HepG2 (cell line): ENCODE results near the gene SLC16A13. TPM values are rescaled to one million over a fixed set of nuclear protein-coding genes. Genes with fewer than 3 reads are reported as not detected.

Source experiments
- ATAC-seq: fragments of 200-7000 bp; cut with Tn5 transposase; 3 replicates; pipeline ENCODE4 v1.9.1; 2020; ENCODE audit warnings: mild to moderate bottlenecking, moderate library complexity
- BruUV-seq: library from RNA; stranded (reverse); fragments of 400-500 nt; replicated peaks from 2 replicates; lab custom pipeline; 2021; lab: Mats Ljungman, UMichigan
- CTCF ChIA-PET: fragments of 300-600 bp; formaldehyde crosslinking; extraction: SDS; loops from one replicate; lab custom pipeline; 2021; ENCODE audit warnings: low total read pairs, inconsistent platforms, low intra/inter-chr PET ratio; lab: Yijun Ruan, JAX
- POLR2A ChIA-PET: fragments of 350-600 bp; sonication (Branson Sonifier 250); formaldehyde crosslinking; loops from one replicate; lab custom pipeline; 2020; ENCODE audit warnings: antibody characterized with exemption, inconsistent platforms; lab: Yijun Ruan, JAX
- DNase-seq: peaks from one replicate; pipeline ENCODE4 v3.0.0-alpha.2; 2015; ENCODE audit warnings: low spot score
- FAIRE-seq: peaks from 3 replicates; lab custom pipeline; 2011; peaks lifted over from hg19 to GRCh38; lab: Jason Lieb, UNC
- H2AFZ ChIP-seq: one replicate; pipeline ENCODE4 v1.6.1; 2011; ENCODE audit warnings: low read length, inconsistent platforms
- H3K27ac ChIP-seq: fragments of 300-600 bp; 3 replicates; pipeline ENCODE4 v1.8.0; 2011; ENCODE audit warnings: mixed run types, mild to moderate bottlenecking, mixed read lengths, low read length, inconsistent platforms; ENCODE audit not compliant: insufficient read depth; ENCODE audit errors: extremely low read length
- H3K27me3 ChIP-seq, 2 experiments: fragments of 200-600 bp in 1 of 2; 2 replicates in 1 of 2; 3 replicates in 1 of 2; pipeline versions ENCODE4 v1.6.0 to v1.8.0; 2011; ENCODE audit warnings: low read length in 2 of 2, mild to moderate bottlenecking in 2 of 2, moderate library complexity in 2 of 2, inconsistent platforms in 1 of 2; ENCODE audit not compliant: insufficient read depth in 2 of 2, control insufficient read depth in 1 of 2
- H3K36me3 ChIP-seq, 2 experiments: fragments of 200-600 bp in 1 of 2; replicated peaks in 1 of 2; 2 replicates in 1 of 2; 3 replicates in 1 of 2; pipeline versions ENCODE4 v1.5.1 to v1.8.0; 2011; ENCODE audit warnings: low read length in 2 of 2, inconsistent platforms in 1 of 2; ENCODE audit not compliant: insufficient read depth in 2 of 2, control insufficient read depth in 1 of 2
- H3K4me1 ChIP-seq: 2 replicates; pipeline ENCODE4 v1.5.1; 2012; ENCODE audit warnings: low read length, inconsistent platforms; ENCODE audit not compliant: insufficient read depth
- H3K4me2 ChIP-seq: 2 replicates; pipeline ENCODE4 v1.6.0; 2011; ENCODE audit warnings: low read depth, low read length, inconsistent platforms
- H3K4me3 ChIP-seq, 3 experiments: fragments of 200-600 bp in 1 of 3; sonication (generic), shearing (Covaris generic) in 1 of 3; replicated peaks in 1 of 3; 2 replicates each; pipeline ENCODE4 v1.5.1; 2011 to 2016; ENCODE audit warnings: low read length in 3 of 3, inconsistent platforms in 2 of 3, low read depth in 2 of 3, mild to moderate bottlenecking in 2 of 3, control low read depth in 1 of 3, mixed read lengths in 1 of 3; ENCODE audit not compliant: insufficient read depth in 1 of 3
- H3K79me2 ChIP-seq: one replicate; pipeline ENCODE4 v1.6.1; 2011; ENCODE audit warnings: low read length, inconsistent platforms; ENCODE audit not compliant: insufficient read depth
- H3K9ac ChIP-seq: 2 replicates; pipeline ENCODE4 v1.6.0; 2011; ENCODE audit warnings: mild to moderate bottlenecking, low read depth, low read length, inconsistent platforms; ENCODE audit not compliant: insufficient read depth
- H3K9me3 ChIP-seq: 2 replicates; pipeline ENCODE4 v1.5.1; 2012; ENCODE audit warnings: mild to moderate bottlenecking, low read length
- H4K20me1 ChIP-seq: 2 replicates; pipeline ENCODE4 v1.6.0; 2011; ENCODE audit warnings: inconsistent platforms, mild to moderate bottlenecking, low read length, moderate library complexity; ENCODE audit not compliant: insufficient read depth
- TCF7L2 ChIP-seq: IDR thresholded peaks from 2 replicates; pipeline ENCODE4 v1.6.1; 2011; ENCODE audit warnings: mild to moderate bottlenecking, low read depth, low read length, moderate library complexity
- YY1 ChIP-seq: IDR thresholded peaks from 2 replicates; pipeline ENCODE4 v1.6.1; 2011; ENCODE audit warnings: low read length, low read depth, moderate library complexity, mild to moderate bottlenecking; ENCODE audit not compliant: insufficient read depth, insufficient replicate concordance
- ZFY ChIP-seq: sonication (generic); formaldehyde crosslinking; IDR thresholded peaks from 2 replicates; pipeline ENCODE4 v1.4.0; 2020; ENCODE audit warnings: missing genetic modification reagents
- ZNF333 ChIP-seq: sonication (generic); formaldehyde crosslinking; IDR thresholded peaks from 2 replicates; pipeline ENCODE4 v1.4.0; 2020; ENCODE audit warnings: mild to moderate bottlenecking, missing genetic modification reagents, borderline replicate concordance
- WGBS: methylation state at CpG from one replicate; pipeline ENCODE4 v1.1.6; 2017; ENCODE audit warnings: low lambda C conversion rate; 5-methylcytosine and 5-hydroxymethylcytosine counted together
- in situ Hi-C: cut with HindIII; loops from 2 replicates; pipeline ENCODE4 v1.10.0; 2017; ENCODE audit warnings: low pct_unique_long_range_greater_than_20kb; ENCODE audit not compliant: extremely low pct_ligation_motif_present
- intact Hi-C: fragments of 100-400 bp; cut with micrococcal nuclease; formaldehyde crosslinking; loops from one replicate; pipeline ENCODE4 v1.10.0; 2022; ENCODE audit not compliant: unreplicated experiment
- polyA plus RNA-seq, 8 experiments: library from polyadenylated mRNA; depleted of rRNA in 3 of 8; stranded (reverse) in 7 of 8; unstranded in 1 of 8; fragments of >200 nt; fragmentation: Illumina TruSeq in 4 of 8; extraction: Trizol in 4 of 8; gene quantifications; 2 replicates each; pipeline versions ENCODE4 v1.2.1 to v1.2.3, GENCODE V29; 2011 to 2016; ENCODE audit warnings: low read depth in 4 of 8, missing spikeins in 1 of 8, mixed read lengths in 1 of 8; ENCODE audit not compliant: insufficient read depth in 1 of 8
- total RNA-seq, 5 experiments: library from RNA; depleted of rRNA; stranded (reverse); fragments of >200 nt; fragmentation: Illumina TruSeq; extraction: Trizol; gene quantifications; 2 replicates each; pipeline ENCODE4 v1.2.3, GENCODE V29; 2016; ENCODE audit warnings: low read depth in 1 of 5
- TF ChIP-seq, protein P1 (sequence below): sonication (generic); formaldehyde crosslinking; IDR thresholded peaks from 2 replicates; pipeline ENCODE4 v1.5.1; 2020; ENCODE audit warnings: mild to moderate bottlenecking, moderate library complexity, missing genetic modification reagents
- TF ChIP-seq, protein P2 (sequence below): sonication (generic); IDR thresholded peaks from 2 replicates; pipeline ENCODE4 v1.6.1; 2016; ENCODE audit warnings: low read depth, borderline replicate concordance
- TF ChIP-seq, protein P3 (sequence below): sonication (generic); formaldehyde crosslinking; IDR thresholded peaks from 2 replicates; pipeline ENCODE4 v1.4.0; 2020; ENCODE audit warnings: missing genetic modification reagents
- TF ChIP-seq, protein P4 (sequence below): sonication (generic); formaldehyde crosslinking; IDR thresholded peaks from 2 replicates; pipeline ENCODE4 v1.4.0; 2020; ENCODE audit warnings: missing genetic modification reagents
- TF ChIP-seq, protein P5 (sequence below): sonication (generic); formaldehyde crosslinking; IDR thresholded peaks from 2 replicates; pipeline ENCODE4 v1.4.0; 2020; ENCODE audit warnings: missing genetic modification reagents, borderline replicate concordance

The SLC16A13 gene
- total and polyA plus RNA-seq, 2 of the 13 experiments (the other 11 are each of a cell fraction or from before 2014, with no cell fraction given) = 2.2 to 3.0 TPM

DNA sequence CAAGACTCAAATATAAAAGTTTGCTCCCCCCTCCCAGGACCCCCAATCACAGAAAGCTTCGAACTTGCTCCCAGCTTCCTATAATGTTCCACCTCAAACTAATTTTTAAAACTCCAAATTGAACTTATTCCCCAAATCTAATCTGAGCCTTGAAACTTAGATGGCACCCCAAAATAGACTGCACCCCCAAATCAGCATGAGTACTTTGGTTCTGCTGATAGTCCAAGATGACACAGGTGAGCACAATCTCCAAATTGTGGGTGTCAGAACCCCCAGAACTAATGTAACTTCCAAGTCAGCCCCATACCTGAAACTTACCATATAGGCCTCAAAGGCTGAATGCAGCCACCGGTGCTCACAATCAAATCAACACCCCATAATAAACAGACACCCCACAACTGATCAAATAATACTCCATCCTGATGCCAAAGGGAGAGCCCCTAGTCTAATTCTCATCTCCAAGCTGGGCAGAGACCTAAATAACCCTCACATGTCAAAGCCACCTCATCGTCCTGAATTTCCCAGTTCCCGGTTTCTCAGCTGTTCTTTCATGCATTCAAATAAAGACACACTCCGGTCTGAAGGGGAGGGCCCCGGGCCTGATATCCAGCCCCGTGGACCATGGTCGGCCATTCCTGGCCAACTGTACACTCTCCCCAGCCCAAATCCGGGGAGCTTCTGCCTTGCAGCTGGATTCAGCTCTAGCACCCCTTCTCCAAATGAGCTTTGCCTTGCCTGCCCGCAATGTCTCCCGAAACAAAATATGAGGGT lies 14.7 kb upstream of the SLC16A13 start:
- no TSS peak for BruUV-seq
- peak; percentile 30 for FAIRE-seq
- DNase-seq = no peak
- H3K27me3 ChIP-seq = peaks cover 0 to 6% of the 10 kb centered on the region in 2 experiments; a peak in 4 of 5 replicates
- CTCF ChIA-PET = interaction anchor here (1.8 to 2.8 kb wide), 3 partner anchors 17 to 178 kb away, joined by 6 to 23 read pairs (median 6); no protein-coding TSS in a partner anchor
- no peak overlapping the region for H3K27ac ChIP-seq
- peak; percentile 61 for ATAC-seq
- H3K79me2 ChIP-seq = no peaks in the 10 kb centered on the region
- peak overlapping the region; percentile 48 for H3K9ac ChIP-seq
- intact Hi-C loops (loop anchor here (5.0 to 10.0 kb wide), 2 partner anchors 109 to 176 kb away; no protein-coding TSS in a partner anchor), in situ Hi-C loops (no loop called here)
- peak overlapping the region; percentile 58 to 73 (median 71) for H3K4me3 ChIP-seq
- no peaks in the 10 kb centered on the region; a peak in 1 of 5 replicates for H3K36me3 ChIP-seq
- peaks cover 44% of the 10 kb centered on the region for H3K4me1 ChIP-seq
- 11% methylated on average over 10 of the region's 11 CpGs for WGBS
- H3K4me2 ChIP-seq = peak overlapping the region; percentile 100
- POLR2A ChIA-PET = interaction anchor here (1.2 to 1.7 kb wide), 4 partner anchors 9 to 116 kb away, joined by 3 to 14 read pairs (median 7); partner anchors contain the start of genes RNASEK and SLC16A13
- H3K9me3 ChIP-seq = no peaks in the 10 kb centered on the region
- peak overlapping the region; percentile 79 for H2AFZ ChIP-seq
- H4K20me1 ChIP-seq = no peaks in the 10 kb centered on the region
- TF ChIP-seq, protein P1, sequence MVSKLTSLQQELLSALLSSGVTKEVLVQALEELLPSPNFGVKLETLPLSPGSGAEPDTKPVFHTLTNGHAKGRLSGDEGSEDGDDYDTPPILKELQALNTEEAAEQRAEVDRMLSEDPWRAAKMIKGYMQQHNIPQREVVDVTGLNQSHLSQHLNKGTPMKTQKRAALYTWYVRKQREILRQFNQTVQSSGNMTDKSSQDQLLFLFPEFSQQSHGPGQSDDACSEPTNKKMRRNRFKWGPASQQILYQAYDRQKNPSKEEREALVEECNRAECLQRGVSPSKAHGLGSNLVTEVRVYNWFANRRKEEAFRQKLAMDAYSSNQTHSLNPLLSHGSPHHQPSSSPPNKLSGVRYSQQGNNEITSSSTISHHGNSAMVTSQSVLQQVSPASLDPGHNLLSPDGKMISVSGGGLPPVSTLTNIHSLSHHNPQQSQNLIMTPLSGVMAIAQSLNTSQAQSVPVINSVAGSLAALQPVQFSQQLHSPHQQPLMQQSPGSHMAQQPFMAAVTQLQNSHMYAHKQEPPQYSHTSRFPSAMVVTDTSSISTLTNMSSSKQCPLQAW = no peak
- TF ChIP-seq, protein P2, sequence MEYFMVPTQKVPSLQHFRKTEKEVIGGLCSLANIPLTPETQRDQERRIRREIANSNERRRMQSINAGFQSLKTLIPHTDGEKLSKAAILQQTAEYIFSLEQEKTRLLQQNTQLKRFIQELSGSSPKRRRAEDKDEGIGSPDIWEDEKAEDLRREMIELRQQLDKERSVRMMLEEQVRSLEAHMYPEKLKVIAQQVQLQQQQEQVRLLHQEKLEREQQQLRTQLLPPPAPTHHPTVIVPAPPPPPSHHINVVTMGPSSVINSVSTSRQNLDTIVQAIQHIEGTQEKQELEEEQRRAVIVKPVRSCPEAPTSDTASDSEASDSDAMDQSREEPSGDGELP = peak; percentile 34; the same call in 1 of the 2 replicates
- TF ChIP-seq, protein P3, sequence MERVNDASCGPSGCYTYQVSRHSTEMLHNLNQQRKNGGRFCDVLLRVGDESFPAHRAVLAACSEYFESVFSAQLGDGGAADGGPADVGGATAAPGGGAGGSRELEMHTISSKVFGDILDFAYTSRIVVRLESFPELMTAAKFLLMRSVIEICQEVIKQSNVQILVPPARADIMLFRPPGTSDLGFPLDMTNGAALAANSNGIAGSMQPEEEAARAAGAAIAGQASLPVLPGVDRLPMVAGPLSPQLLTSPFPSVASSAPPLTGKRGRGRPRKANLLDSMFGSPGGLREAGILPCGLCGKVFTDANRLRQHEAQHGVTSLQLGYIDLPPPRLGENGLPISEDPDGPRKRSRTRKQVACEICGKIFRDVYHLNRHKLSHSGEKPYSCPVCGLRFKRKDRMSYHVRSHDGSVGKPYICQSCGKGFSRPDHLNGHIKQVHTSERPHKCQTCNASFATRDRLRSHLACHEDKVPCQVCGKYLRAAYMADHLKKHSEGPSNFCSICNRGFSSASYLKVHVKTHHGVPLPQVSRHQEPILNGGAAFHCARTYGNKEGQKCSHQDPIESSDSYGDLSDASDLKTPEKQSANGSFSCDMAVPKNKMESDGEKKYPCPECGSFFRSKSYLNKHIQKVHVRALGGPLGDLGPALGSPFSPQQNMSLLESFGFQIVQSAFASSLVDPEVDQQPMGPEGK (CRISPR knock-in tag) = 0 out of 2 replicates have a peak, but pooled peaks have one; percentile 12
- TF ChIP-seq, protein P4, sequence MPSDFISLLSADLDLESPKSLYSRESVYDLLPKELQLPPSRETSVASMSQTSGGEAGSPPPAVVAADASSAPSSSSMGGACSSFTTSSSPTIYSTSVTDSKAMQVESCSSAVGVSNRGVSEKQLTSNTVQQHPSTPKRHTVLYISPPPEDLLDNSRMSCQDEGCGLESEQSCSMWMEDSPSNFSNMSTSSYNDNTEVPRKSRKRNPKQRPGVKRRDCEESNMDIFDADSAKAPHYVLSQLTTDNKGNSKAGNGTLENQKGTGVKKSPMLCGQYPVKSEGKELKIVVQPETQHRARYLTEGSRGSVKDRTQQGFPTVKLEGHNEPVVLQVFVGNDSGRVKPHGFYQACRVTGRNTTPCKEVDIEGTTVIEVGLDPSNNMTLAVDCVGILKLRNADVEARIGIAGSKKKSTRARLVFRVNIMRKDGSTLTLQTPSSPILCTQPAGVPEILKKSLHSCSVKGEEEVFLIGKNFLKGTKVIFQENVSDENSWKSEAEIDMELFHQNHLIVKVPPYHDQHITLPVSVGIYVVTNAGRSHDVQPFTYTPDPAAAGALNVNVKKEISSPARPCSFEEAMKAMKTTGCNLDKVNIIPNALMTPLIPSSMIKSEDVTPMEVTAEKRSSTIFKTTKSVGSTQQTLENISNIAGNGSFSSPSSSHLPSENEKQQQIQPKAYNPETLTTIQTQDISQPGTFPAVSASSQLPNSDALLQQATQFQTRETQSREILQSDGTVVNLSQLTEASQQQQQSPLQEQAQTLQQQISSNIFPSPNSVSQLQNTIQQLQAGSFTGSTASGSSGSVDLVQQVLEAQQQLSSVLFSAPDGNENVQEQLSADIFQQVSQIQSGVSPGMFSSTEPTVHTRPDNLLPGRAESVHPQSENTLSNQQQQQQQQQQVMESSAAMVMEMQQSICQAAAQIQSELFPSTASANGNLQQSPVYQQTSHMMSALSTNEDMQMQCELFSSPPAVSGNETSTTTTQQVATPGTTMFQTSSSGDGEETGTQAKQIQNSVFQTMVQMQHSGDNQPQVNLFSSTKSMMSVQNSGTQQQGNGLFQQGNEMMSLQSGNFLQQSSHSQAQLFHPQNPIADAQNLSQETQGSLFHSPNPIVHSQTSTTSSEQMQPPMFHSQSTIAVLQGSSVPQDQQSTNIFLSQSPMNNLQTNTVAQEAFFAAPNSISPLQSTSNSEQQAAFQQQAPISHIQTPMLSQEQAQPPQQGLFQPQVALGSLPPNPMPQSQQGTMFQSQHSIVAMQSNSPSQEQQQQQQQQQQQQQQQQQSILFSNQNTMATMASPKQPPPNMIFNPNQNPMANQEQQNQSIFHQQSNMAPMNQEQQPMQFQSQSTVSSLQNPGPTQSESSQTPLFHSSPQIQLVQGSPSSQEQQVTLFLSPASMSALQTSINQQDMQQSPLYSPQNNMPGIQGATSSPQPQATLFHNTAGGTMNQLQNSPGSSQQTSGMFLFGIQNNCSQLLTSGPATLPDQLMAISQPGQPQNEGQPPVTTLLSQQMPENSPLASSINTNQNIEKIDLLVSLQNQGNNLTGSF (CRISPR knock-in tag) = 0 out of 2 replicates have a peak, but pooled peaks have one; percentile 40
- TF ChIP-seq ZFY (CRISPR knock-in tag) = 0 out of 2 replicates have a peak, but pooled peaks have one; percentile 24
- no peak for TF ChIP-seq TCF7L2
- TF ChIP-seq YY1 = peak; percentile 60
- TF ChIP-seq, protein P5, sequence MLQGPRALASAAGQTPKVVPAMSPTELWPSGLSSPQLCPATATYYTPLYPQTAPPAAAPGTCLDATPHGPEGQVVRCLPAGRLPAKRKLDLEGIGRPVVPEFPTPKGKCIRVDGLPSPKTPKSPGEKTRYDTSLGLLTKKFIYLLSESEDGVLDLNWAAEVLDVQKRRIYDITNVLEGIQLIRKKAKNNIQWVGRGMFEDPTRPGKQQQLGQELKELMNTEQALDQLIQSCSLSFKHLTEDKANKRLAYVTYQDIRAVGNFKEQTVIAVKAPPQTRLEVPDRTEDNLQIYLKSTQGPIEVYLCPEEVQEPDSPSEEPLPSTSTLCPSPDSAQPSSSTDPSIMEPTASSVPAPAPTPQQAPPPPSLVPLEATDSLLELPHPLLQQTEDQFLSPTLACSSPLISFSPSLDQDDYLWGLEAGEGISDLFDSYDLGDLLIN = 0 out of 2 replicates have a peak, but pooled peaks have one; percentile 36
- 0 out of 2 replicates have a peak, but pooled peaks have one; percentile 0 for TF ChIP-seq ZNF333 (CRISPR knock-in tag)
